GM19099 (cell line): ENCODE data around the gene FCHO2.
A peak's percentile ranks its signal among the peaks of the same experiment; 100 is the strongest.

Experiments used
- POLR2A ChIP-seq: IDR thresholded peaks from 3 replicates; pipeline ENCODE4 v1.6.1; 2011; ENCODE audit warnings: low read depth; ENCODE audit not compliant: insufficient read length; ENCODE audit errors: extremely low read depth

The FCHO2 gene, protein sequence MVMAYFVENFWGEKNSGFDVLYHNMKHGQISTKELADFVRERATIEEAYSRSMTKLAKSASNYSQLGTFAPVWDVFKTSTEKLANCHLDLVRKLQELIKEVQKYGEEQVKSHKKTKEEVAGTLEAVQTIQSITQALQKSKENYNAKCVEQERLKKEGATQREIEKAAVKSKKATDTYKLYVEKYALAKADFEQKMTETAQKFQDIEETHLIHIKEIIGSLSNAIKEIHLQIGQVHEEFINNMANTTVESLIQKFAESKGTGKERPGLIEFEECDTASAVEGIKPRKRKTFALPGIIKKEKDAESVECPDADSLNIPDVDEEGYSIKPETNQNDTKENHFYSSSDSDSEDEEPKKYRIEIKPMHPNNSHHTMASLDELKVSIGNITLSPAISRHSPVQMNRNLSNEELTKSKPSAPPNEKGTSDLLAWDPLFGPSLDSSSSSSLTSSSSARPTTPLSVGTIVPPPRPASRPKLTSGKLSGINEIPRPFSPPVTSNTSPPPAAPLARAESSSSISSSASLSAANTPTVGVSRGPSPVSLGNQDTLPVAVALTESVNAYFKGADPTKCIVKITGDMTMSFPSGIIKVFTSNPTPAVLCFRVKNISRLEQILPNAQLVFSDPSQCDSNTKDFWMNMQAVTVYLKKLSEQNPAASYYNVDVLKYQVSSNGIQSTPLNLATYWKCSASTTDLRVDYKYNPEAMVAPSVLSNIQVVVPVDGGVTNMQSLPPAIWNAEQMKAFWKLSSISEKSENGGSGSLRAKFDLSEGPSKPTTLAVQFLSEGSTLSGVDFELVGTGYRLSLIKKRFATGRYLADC

DNA sequence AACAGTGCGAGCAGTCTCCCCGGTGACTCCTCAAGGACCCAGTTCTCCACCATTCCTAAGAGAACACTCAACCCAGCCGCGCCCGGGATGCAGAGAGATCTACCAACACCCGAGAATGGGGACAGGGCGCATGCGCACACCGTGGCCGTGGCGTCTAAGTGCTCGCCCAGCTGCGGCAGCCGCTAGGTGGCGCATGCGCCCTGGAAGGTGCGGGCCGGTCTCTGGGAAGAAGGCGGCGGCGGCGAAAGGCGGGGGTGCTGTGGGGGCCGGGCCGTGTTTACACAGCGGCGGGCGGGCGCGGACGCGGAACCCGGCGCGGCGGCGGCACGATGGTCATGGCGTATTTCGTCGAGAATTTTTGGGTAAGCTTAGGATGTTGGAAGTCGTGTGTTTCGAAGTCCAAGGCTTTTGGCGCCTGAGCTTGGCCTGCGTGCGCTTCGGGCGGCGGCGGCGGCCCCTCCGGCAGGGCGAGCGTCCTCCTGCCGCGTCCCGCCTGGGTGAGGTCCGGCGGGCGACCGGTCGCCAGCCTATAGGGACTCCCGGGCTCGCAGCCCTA lies at the start of gene FCHO2:
Gene FCHO2, plus strand, starts transcription at position 274 of the 556 bp plus-strand sequence. Its CDS starts 56 bp downstream, at position 330.
- TF ChIP-seq POLR2A: peak; percentile 53

DNA sequence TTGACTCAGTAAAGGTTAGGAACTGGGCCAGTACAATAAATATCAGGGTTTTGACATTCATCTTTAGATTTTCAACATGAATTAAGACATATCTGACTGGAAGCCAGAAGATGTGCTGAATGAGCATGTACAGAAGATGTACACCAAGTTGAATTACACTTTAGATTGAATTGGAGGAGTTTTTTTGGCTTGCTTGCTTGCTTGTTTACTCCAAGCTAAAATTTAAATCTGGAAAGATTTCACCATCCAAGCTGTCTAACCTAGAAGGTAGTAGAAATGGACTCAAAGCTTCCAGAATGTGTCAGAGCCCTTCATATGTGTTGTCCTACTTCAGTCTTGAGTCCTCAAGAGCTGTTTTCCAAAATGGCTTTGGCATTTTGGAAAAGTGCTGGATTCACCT lies 49.0 kb upstream of the FCHO2 start:
- TF ChIP-seq POLR2A: no peak

DNA sequence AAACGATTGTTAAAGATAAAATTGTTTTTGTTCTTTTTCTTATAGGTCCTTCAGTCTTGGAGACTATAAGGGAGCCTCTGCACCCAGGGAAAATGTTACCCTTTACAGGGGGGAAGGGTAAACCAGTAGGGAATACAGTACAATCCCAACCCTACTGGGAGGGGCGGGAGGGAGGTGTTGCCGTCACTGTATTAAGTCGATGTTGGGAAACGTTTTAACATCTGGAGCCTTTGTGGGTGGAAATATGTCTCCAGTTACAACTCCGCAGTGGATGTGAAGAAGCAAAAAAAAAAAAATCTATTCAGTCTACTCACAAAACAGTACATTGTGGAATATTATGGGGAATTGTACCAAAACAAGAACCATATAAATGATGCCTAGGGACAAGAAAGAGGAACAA lies 47.2 kb upstream of the FCHO2 start:
- TF ChIP-seq POLR2A: no peak

DNA sequence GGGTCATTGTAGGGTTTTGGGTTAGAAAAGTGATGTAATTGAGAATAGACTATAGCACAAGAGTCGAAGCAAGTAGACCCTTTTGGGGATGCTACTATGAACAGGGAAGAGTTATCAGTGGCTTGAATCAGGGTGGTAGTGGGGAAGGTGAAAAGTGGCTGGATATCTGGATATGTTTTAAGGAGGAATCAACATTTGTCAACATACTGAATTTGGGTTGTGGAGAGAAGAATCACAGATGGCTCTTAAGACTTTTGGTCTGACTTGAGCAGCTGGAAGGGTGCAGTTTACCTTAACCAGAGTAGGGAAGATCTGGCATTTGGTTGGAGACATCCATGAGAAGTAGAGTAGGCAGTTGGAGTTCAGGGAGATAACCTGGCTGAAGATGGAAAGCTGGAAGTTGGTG lies 38.5 kb upstream of the FCHO2 start:
- no peak for TF ChIP-seq POLR2A

DNA sequence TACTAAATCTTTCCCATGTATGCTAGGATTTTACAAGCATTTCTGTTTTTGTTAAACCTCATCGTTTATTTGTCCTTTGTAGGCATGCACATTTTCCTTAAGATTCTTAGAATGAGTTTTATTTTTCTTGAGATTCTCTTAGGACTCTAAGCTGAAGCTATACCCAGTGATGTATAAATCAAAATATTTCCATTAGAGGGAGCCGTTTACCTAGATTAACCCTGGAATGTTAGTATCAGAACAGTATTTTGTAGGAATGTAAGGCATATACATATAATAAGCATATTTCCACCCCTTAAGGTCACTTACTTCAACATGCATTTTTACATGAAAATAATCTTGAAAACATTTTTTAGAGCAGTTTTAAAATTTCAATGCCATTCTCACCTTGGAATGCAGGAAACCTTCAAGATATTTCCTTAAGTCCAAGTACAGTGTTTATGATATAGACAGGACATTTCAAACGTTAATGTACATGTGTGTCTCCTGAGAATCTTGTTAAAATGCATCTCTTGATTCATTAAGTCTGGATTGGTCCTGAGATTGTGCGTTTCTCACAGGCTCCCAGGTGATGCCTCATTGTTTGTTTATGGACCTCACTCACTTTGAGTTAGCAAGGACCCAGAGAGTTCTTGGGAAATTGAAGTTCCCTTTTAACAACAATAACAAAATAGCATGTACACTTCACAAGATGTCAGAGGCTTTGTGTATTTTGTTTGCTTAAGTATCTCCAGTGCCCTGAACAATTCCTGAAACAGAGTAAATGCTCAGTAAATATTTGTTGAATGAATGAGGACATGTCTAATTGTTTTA lies 34.9 kb upstream of the FCHO2 start:
- TF ChIP-seq POLR2A: no peak

DNA sequence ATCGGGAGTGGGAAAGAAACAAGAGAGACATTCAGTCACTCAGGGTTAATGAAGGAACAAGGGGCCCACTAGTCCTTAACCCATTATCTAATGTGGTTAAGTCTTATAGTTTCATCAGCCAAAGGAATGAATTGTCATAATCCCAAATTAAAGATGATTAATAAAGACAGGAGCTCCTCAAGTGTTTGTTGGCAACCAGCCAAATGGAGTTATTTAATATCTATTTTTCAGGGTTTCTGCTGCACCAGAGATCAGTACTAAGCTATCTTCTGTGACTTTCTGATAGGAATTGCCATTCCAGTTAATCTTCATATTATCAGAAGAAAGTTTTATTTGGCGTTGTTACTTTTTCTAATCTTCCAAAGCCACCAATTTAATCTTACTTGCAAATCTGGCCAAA lies 34.0 kb upstream of the FCHO2 start:
- no peak for TF ChIP-seq POLR2A

DNA sequence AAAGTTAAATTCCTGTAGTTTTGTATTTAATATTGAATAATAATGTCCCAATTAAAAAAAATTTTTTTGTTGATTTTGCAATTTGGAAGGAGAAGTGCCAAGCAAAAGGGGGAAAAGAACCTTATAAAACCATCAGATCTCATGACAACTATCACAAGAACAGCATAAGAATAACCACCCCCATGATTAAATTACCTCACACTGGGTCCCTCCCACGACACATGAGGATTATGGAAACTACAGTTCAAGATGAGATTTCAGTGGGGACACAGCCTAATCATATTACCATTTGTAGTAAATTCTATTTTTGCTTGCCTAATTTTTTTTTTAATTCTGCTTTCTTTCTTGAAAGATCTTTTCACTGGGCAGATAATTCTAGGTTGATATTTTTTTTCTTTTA lies 33.4 kb upstream of the FCHO2 start:
- no peak for TF ChIP-seq POLR2A

DNA sequence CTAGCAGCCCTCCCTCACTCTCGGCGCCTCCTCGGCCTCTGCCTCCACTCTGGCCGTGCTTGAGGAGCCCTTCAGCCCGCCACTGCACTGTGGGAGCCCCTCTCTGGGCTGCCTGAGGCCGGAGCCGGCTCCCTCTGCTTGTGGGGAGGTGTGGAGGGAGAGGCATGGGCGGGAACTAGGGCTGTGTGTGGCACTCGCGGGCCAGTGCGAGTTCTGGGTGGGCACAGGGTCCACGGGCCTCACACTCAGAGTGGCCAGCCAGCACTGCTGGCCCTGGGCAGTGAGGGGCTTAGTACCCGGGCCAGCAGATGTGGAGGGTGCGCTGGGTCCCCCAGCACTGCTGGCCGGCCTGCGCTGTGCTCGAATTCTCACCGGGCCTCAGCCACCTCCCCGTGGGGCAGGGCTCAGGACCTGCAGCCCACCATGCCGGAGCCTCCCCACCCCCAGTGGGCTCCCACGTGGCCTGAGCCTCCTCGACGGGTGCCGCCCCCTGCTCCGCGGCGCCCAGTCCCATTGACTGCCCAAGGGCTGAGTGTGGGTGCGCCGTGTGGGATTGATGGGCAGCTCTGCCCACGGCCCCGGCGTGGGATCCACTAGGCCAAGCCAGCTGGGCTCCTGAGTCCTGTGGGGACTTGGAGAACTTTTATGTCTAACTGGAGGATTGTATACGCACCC lies 30.4 kb upstream of the FCHO2 start:
- no peak for TF ChIP-seq POLR2A

DNA sequence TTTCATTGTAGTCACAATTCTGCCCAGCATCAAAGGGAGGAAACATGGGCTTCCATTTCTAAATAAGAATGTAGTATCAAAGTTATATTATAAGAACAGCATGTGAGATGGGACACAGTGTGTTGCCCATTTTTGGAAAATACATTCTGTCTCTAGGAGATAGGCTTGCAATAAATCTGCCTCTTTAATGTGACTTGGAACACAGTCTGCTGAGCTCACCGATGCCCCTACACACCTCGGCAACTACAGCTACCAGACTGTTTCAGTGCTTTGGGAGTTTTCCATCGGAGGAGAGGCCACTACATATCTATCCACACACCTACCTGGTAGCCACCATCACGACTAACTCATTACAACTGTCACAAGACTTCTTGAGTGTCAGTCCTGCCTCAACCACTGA lies 18.9 kb upstream of the FCHO2 start:
- TF ChIP-seq POLR2A: no peak

DNA sequence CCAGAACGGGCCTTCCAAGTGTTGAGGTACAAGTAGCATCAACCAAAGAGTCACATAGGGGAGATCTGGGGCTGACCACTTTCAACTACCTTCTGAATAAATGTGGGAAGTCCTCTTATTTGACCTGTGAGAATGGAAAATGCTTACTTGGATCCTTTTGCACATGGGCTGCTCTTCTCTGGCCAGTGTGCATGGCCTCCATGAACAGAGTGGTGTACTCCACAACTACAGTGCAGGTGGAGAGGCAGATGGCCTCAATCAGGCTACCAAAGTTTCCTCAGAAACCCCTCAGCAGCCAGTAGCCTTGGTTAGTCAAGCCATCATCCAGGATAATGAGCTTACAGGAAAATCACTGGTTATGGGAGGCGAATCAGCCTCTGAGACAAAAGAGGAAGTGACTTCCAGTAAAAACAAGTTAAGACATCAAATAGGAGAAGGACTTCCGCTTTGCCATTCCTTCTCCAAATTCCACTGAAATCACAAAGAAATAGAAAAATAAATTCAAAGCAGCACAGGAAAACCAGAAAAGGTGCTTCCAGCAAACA lies 18.3 kb upstream of the FCHO2 start:
- no peak for TF ChIP-seq POLR2A

DNA sequence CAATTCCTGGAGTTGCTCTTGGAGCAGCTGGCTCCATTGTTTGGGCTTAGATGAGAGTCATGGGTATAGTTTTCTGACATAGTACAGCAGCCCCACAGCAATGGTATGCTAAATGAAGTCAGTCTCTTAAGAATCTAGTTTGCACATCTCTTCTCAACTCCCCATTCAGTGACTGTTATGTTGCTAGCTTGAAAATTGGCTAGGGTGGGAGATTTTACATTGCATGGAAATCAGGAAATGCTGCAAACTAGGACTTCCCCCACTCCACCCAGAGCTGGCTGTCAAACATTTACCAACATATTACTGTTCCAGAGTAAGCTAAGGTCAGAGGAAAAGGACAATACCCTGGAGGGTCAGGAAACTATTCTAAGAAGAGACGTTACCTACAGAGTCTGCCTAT lies 17.6 kb upstream of the FCHO2 start:
- TF ChIP-seq POLR2A: no peak

DNA sequence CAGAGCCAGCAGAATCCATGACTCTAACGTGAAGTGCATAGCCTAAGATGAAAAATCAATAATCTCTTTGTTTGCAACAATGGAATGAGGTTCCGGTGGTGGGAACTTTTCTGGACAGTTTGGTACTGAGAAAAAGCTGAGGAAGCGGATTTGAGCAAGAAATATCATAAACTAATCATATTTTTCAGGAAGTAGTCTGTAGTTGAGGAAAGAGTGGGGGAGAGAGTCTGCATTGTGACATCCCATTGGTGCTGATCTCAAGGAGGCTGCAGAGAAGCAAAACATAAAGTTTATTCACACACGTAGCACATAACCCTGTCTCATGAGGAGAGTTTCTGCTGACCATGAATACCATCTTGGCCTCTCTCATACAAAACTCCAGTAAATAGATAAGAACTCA lies 15.8 kb upstream of the FCHO2 start:
- TF ChIP-seq POLR2A: no peak

DNA sequence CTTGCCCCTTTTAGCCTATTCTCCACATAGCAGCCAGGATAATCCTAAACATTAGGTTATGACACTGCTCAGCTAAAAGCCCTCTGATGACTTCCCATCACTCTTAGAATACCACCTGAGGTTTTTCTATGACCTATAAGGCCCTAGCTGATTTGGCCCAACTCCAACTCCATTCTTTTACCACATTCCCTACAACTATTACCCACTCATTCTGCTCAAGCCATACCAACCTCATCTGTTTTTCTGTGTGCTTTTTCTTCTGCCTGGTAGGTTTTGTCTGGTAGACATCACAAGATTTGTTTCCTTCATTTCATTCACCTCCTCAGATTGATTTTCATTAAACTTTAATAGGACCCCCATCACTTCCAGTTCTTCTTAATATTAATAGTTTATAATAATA lies 12.5 kb upstream of the FCHO2 start:
- TF ChIP-seq POLR2A: no peak

DNA sequence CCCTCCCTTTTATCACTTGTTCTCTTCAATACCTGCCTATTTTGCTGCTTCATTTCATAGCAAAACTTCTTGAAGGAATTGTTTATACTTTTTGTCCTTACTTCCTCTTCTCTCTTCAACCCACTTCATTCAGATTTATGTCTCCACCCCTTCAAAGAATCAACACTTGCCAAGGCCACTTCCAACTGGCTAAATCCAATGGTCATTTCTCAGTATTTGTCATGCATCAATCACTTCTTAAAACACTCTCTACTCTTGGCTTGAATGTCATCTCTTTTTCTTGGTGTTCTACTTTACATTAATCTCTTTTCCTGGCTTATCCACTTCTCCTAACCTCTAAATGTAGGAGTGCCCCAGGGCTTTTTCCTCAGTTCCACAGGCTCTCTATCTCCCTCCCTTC lies 8.3 kb upstream of the FCHO2 start:
- no peak for TF ChIP-seq POLR2A
